Measurements from ENCODE around the gene DFFB.

Gene DFFB

GRCh38 chr1:3925762-3926161 lies 68.5 kb downstream of the DFFB start:
- no peak for TF ChIP-seq CTCF (IDR thresholded peaks at IDR 0.05)
- H3K27me3 ChIP-seq = peaks cover 0 to 37% of the 10 kb centered on the region in 2 donors
- H3K27ac ChIP-seq = no peak overlapping the region
- no peak for DNase-seq
- no peaks in the 10 kb centered on the region for H3K4me1 ChIP-seq
- intact Hi-C loops (cut with DNase I; ENCODE audit: low total_unique reads) = no loop called here
- H3K36me3 ChIP-seq = no peaks in the 10 kb centered on the region
- H3K9me3 ChIP-seq = no peaks in the 10 kb centered on the region
- no peak overlapping the region for H3K4me3 ChIP-seq

GRCh38 chr1:3926956-3927355 lies 69.7 kb downstream of the DFFB start:
- TF ChIP-seq CTCF (IDR thresholded peaks at IDR 0.05) = no peak
- Histone ChIP-seq H3K27ac (no peak overlapping the region), H3K36me3 (no peaks in the 10 kb centered on the region), H3K4me3 (no peak overlapping the region), H3K27me3 (peaks cover 0 to 45% of the 10 kb centered on the region in 2 donors), H3K4me1 (no peaks in the 10 kb centered on the region), H3K9me3 (no peaks in the 10 kb centered on the region)
- intact Hi-C loops (cut with DNase I; ENCODE audit: low total_unique reads) = no loop called here
- no peak for DNase-seq

DNA sequence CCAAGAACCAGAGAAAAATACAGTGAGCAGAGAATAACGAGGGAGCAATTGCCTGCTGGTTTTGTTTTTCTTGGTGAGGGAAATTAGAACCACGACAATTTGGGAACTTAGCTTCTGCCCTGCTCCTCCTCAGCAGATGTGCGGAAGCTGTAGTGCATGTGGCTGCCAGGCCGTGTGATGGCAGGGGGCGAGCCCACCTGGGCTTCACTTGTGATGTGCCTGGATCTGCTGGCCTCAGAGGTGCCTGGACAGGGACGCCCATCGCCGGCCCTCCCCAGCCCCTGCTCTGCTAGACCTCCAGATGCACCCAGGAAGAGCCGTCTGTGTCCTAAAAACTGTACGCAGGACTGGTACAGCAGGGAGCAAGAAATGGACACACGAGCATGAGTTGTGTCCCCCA lies 71.3 kb downstream of the DFFB start:
- Histone ChIP-seq H3K36me3 (no peaks in the 10 kb centered on the region), H3K4me1 (no peaks in the 10 kb centered on the region), H3K27ac (no peak overlapping the region), H3K27me3 (peaks cover 0 to 50% of the 10 kb centered on the region in 2 donors), H3K9me3 (no peaks in the 10 kb centered on the region), H3K4me3 (no peak overlapping the region)
- DNase-seq = no peak
- intact Hi-C loops (cut with DNase I; ENCODE audit: low total_unique reads) = no loop called here
- TF ChIP-seq CTCF (IDR thresholded peaks at IDR 0.05) = no peak

DNA sequence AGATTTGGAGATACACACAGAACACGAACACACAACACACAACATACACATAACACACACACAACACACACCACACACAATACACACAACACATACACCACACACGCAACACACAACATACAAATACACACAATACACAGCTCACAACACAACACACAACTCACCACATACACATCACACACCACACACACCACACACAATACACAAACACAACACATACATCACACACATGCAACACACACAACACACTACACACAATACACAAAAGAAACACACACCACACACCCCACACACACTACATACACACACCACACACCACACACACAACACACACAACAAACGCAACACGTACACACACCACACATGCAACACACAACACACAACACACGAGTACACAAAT lies 71.8 kb downstream of the DFFB start:
- intact Hi-C loops (cut with DNase I; ENCODE audit: low total_unique reads) = no loop called here
- H3K27ac ChIP-seq = no peak overlapping the region
- H3K4me3 ChIP-seq = no peak overlapping the region
- no peaks in the 10 kb centered on the region for H3K4me1 ChIP-seq
- H3K36me3 ChIP-seq = no peaks in the 10 kb centered on the region
- no peaks in the 10 kb centered on the region for H3K9me3 ChIP-seq
- peaks cover 0 to 45% of the 10 kb centered on the region in 2 donors for H3K27me3 ChIP-seq
- DNase-seq = no peak
- no peak for TF ChIP-seq CTCF (IDR thresholded peaks at IDR 0.05)

GRCh38 chr1:3930301-3931006 lies 73.2 kb downstream of the DFFB start:
- intact Hi-C loops (cut with DNase I; ENCODE audit: low total_unique reads) = no loop called here
- no peak overlapping the region for H3K4me3 ChIP-seq
- H3K9me3 ChIP-seq = no peaks in the 10 kb centered on the region
- H3K4me1 ChIP-seq = no peaks in the 10 kb centered on the region
- H3K36me3 ChIP-seq = no peaks in the 10 kb centered on the region
- no peak for TF ChIP-seq CTCF (IDR thresholded peaks at IDR 0.05)
- no peak for DNase-seq
- H3K27me3 ChIP-seq = peaks cover 0 to 33% of the 10 kb centered on the region in 2 donors
- no peak overlapping the region for H3K27ac ChIP-seq
